Measurements from ENCODE around the gene TUFT1.
A peak's percentile ranks its signal among the peaks of the same experiment; 100 is the strongest.

TUFT1 gene

GRCh38 chr1:151539321-151540020 is 638 bp upstream of the TUFT1 start:
- in situ Hi-C loops (cut with HindIII; ENCODE audit: low pct_ligation_motif_present, low sequenced_read_pairs): no loop called here
- Histone ChIP-seq H3K36me3 (replicated peaks) (no peaks in the 10 kb centered on the region), H3K4me3 (ENCODE audit: low read depth, low read length) (peak overlapping the region; percentile 83), H3K27ac (peak overlapping the region; percentile 14), H3K27me3 (replicated peaks) (no peaks in the 10 kb centered on the region)
- DNase-seq: peak; percentile 84
- TF ChIP-seq CTCF (IDR thresholded peaks at IDR 0.05; ENCODE audit: low read depth, low read length, missing control alignments): no peak

DNA sequence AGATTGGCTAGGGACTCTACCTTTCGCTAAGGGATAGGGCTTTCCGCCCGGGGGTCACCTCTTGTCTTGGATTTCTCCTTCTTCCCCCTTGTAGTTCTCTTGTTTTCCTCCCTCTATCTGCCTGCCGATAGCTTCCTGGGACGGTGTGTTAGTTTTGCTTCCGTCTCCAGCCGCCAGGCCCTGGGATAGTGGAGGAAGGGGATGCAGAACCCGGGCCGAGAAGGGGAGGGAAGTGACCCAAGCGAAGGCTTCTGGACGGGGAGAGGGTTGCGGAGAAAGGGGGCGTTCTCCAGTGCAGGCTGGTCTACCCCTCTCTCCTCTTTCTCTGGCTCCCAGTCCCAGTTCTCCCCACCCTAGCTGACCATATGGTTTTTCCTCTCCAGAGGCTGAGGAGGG is 871 bp downstream of the TUFT1 start:
- Histone ChIP-seq H3K4me3 (ENCODE audit: low read depth, low read length) (peak overlapping the region; percentile 83), H3K27ac (no peak overlapping the region), H3K36me3 (replicated peaks) (no peaks in the 10 kb centered on the region), H3K27me3 (replicated peaks) (no peaks in the 10 kb centered on the region)
- DNase-seq: no peak
- in situ Hi-C loops (cut with HindIII; ENCODE audit: low pct_ligation_motif_present, low sequenced_read_pairs): no loop called here
- peak; percentile 26 for TF ChIP-seq CTCF (IDR thresholded peaks at IDR 0.05; ENCODE audit: low read depth, low read length, missing control alignments)

GRCh38 chr1:151541752-151542151 is 1.6 kb downstream of the TUFT1 start:
- Histone ChIP-seq H3K27me3 (replicated peaks) (no peaks in the 10 kb centered on the region), H3K36me3 (replicated peaks) (no peaks in the 10 kb centered on the region), H3K4me3 (ENCODE audit: low read depth, low read length) (no peak overlapping the region), H3K27ac (no peak overlapping the region)
- in situ Hi-C loops (cut with HindIII; ENCODE audit: low pct_ligation_motif_present, low sequenced_read_pairs): no loop called here
- no peak for DNase-seq
- TF ChIP-seq CTCF (IDR thresholded peaks at IDR 0.05; ENCODE audit: low read depth, low read length, missing control alignments): no peak

DNA sequence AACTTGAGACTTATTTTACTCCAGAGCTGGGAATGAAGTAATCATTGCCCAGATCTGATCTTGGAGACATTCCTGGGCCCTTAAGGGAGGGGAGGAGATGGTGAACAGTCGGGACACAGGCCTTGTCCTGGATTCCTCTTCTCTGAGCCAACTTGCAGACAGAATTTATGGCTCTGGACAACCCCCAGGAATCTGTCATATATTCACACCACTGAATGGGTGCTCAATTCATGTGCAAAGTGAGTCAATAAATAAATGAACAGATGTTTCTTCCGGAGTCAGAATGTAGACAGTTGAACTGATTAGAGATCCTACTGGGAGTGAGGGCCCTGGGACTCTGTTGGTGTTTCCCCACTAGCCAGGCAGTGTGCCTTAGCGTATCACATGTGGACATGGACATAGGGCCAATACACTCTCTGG is 2.6 kb downstream of the TUFT1 start:
- Histone ChIP-seq H3K36me3 (replicated peaks) (no peaks in the 10 kb centered on the region), H3K27me3 (replicated peaks) (no peaks in the 10 kb centered on the region), H3K27ac (no peak overlapping the region), H3K4me3 (ENCODE audit: low read depth, low read length) (no peak overlapping the region)
- peak; percentile 33 for DNase-seq
- in situ Hi-C loops (cut with HindIII; ENCODE audit: low pct_ligation_motif_present, low sequenced_read_pairs): no loop called here
- TF ChIP-seq CTCF (IDR thresholded peaks at IDR 0.05; ENCODE audit: low read depth, low read length, missing control alignments): no peak

DNA sequence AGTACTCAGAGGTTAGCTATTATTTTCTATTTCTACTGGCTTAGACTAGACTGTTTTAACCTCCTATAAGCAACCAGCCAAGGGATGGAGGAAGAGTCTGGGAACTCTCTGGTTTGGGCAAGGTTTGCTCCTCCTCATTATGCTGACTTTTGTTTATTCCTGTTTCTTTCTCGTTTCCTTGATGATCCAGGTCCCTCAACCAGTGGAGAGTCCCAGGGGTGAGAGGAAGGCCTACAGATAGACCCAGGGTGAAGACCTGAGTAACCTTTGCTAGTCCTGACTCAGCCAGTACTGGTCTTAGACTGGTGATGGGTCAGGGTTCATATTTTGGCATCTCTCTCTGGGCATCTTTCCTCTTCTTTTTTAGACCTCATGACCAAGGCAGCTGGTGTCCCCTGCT is 5.4 kb downstream of the TUFT1 start:
- Histone ChIP-seq H3K27ac (no peak overlapping the region), H3K4me3 (ENCODE audit: low read depth, low read length) (no peak overlapping the region), H3K27me3 (replicated peaks) (no peaks in the 10 kb centered on the region), H3K36me3 (replicated peaks) (no peaks in the 10 kb centered on the region)
- in situ Hi-C loops (cut with HindIII; ENCODE audit: low pct_ligation_motif_present, low sequenced_read_pairs): no loop called here
- no peak for DNase-seq
- no peak for TF ChIP-seq CTCF (IDR thresholded peaks at IDR 0.05; ENCODE audit: low read depth, low read length, missing control alignments)
